Measurements from ENCODE around the gene RABL3. TPM values are rescaled to one million over a fixed set of nuclear protein-coding genes. Genes with fewer than 3 reads are reported as not detected.

Gene RABL3
- total RNA-seq, 1 donor from 2014 or later = 17.2 TPM

- peaks cover 4% of the 10 kb centered on the region for H3K36me3 ChIP-seq
- H3K27me3 ChIP-seq = no peaks in the 10 kb centered on the region
- DNase-seq (no peak), ATAC-seq (no peak)
- no peaks in the 10 kb centered on the region for H3K9me3 ChIP-seq
- TF ChIP-seq CTCF (IDR thresholded peaks at IDR 0.05) = no peak
- no peak overlapping the region for H3K27ac ChIP-seq
- no peak overlapping the region for H3K4me3 ChIP-seq
- no peaks in the 10 kb centered on the region for H3K4me1 ChIP-seq
- intact Hi-C loops (cut with DNase I) = no loop called here
Observed at GRCh38 chr3:120756061-120756460, 13.7 kb upstream of the RABL3 start.

GRCh38 chr3:120753810-120754209, 11.5 kb upstream of the RABL3 start:
- H3K9me3 ChIP-seq = no peaks in the 10 kb centered on the region

GRCh38 chr3:120752865-120753264, 10.5 kb upstream of the RABL3 start:
- no peaks in the 10 kb centered on the region for H3K4me1 ChIP-seq
- no peak for TF ChIP-seq CTCF (IDR thresholded peaks at IDR 0.05)
- intact Hi-C loops (cut with DNase I) = no loop called here
- H3K9me3 ChIP-seq = no peaks in the 10 kb centered on the region
- no peaks in the 10 kb centered on the region for H3K27me3 ChIP-seq
- no peak overlapping the region for H3K4me3 ChIP-seq
- no peak for ATAC-seq
- no peak for DNase-seq
- H3K36me3 ChIP-seq = peaks cover 7% of the 10 kb centered on the region
- H3K27ac ChIP-seq = no peak overlapping the region

More at GRCh38 chr3:120753810-120754209, 11.5 kb upstream of the RABL3 start:
- Histone ChIP-seq H3K4me3 (no peak overlapping the region), H3K4me1 (no peaks in the 10 kb centered on the region), H3K27me3 (no peaks in the 10 kb centered on the region), H3K27ac (no peak overlapping the region), H3K36me3 (peaks cover 7% of the 10 kb centered on the region)
- no peak for DNase-seq
- no peak for ATAC-seq
- TF ChIP-seq CTCF (IDR thresholded peaks at IDR 0.05) = no peak
- intact Hi-C loops (cut with DNase I) = no loop called here

- TF ChIP-seq CTCF (IDR thresholded peaks at IDR 0.05) = no peak
- DNase-seq (no peak), ATAC-seq (no peak)
- no peak overlapping the region for H3K27ac ChIP-seq
- intact Hi-C loops (cut with DNase I) = no loop called here
- H3K27me3 ChIP-seq = no peaks in the 10 kb centered on the region
- peaks cover 7% of the 10 kb centered on the region for H3K36me3 ChIP-seq
- no peaks in the 10 kb centered on the region for H3K9me3 ChIP-seq
- H3K4me3 ChIP-seq = no peak overlapping the region
- H3K4me1 ChIP-seq = no peaks in the 10 kb centered on the region
Observed at GRCh38 chr3:120752230-120752629, 9.9 kb upstream of the RABL3 start.

- H3K36me3 ChIP-seq = peaks cover 7% of the 10 kb centered on the region
- ATAC-seq = no peak
- no peaks in the 10 kb centered on the region for H3K27me3 ChIP-seq
- no peak overlapping the region for H3K27ac ChIP-seq
- no peak overlapping the region for H3K4me3 ChIP-seq
- intact Hi-C loops (cut with DNase I) = no loop called here
- no peak for DNase-seq
- H3K4me1 ChIP-seq = no peaks in the 10 kb centered on the region
- no peak for TF ChIP-seq CTCF (IDR thresholded peaks at IDR 0.05)
- H3K9me3 ChIP-seq = no peaks in the 10 kb centered on the region
Observed at GRCh38 chr3:120749843-120750242, 7.5 kb upstream of the RABL3 start.

- Histone ChIP-seq H3K27ac (no peak overlapping the region), H3K36me3 (no peaks in the 10 kb centered on the region), H3K4me1 (peaks cover 19% of the 10 kb centered on the region), H3K27me3 (no peaks in the 10 kb centered on the region), H3K4me3 (no peak overlapping the region), H3K9me3 (no peaks in the 10 kb centered on the region)
- intact Hi-C loops (cut with DNase I) = no loop called here
- TF ChIP-seq CTCF (IDR thresholded peaks at IDR 0.05) = no peak
- ATAC-seq = no peak
- no peak for DNase-seq
Observed at GRCh38 chr3:120745466-120745865, 3.1 kb upstream of the RABL3 start.
